Measurements from ENCODE around the gene NDUFB8.

DNA sequence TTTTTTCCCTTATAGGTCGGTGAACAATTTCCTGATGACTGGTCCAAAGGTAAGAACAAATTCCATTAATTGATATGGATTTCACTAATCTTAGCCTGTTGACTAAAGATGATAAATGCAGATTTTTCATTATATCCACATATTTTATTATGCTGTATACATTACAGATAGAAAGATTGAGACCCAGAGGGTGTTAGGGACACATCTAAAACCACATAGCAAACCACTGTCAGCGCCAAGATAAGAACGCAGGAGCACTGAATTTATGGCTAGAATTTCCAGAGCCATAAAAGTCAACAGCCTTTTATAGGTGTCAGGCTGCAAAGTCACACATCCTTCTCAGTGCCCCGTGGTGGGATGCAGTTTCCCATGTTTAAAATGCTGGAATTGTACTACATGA, 50.6 kb downstream of the NDUFB8 start:
- TF ChIP-seq POLR2A (IDR thresholded peaks at IDR 0.05) (no peak), POLR2AphosphoS5 (IDR thresholded peaks at IDR 0.05) (no peak), EP300 (IDR thresholded peaks at IDR 0.05; ENCODE audit: low read depth) (no peak)
- TF ChIP-seq, protein P1, sequence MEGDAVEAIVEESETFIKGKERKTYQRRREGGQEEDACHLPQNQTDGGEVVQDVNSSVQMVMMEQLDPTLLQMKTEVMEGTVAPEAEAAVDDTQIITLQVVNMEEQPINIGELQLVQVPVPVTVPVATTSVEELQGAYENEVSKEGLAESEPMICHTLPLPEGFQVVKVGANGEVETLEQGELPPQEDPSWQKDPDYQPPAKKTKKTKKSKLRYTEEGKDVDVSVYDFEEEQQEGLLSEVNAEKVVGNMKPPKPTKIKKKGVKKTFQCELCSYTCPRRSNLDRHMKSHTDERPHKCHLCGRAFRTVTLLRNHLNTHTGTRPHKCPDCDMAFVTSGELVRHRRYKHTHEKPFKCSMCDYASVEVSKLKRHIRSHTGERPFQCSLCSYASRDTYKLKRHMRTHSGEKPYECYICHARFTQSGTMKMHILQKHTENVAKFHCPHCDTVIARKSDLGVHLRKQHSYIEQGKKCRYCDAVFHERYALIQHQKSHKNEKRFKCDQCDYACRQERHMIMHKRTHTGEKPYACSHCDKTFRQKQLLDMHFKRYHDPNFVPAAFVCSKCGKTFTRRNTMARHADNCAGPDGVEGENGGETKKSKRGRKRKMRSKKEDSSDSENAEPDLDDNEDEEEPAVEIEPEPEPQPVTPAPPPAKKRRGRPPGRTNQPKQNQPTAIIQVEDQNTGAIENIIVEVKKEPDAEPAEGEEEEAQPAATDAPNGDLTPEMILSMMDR (IDR thresholded peaks at IDR 0.05) = no peak

Measured in transverse colon (tissue), 4 donors.